Measurements from ENCODE around the gene GSC.

- no peak for TF ChIP-seq POLR2A (IDR thresholded peaks at IDR 0.05)
- TF ChIP-seq CTCF (IDR thresholded peaks at IDR 0.05): no peak
Measured at GRCh38 chr14:94775091-94775870, 5.4 kb upstream of the GSC start.

Data from uterus (tissue), 2 donors.